Astrocyte (in vitro differentiated cells and primary cell): Measurements from ENCODE around the gene CCDC141. TPM values are rescaled to one million over a fixed set of nuclear protein-coding genes. Genes with fewer than 3 reads are reported as not detected.

ENCODE experiments used
- DNase-seq: peaks from one replicate; pipeline ENCODE4 v3.0.0-alpha.2; 2010; ENCODE audit warnings: low read depth
- FAIRE-seq: peaks from 2 replicates; lab custom pipeline; 2011; peaks lifted over from hg19 to GRCh38; lab: Jason Lieb, UNC
- H2AFZ ChIP-seq: 2 replicates; pipeline ENCODE4 v1.6.0; 2012; ENCODE audit warnings: low read depth, low read length, inconsistent platforms
- H3K27ac ChIP-seq: 2 replicates; pipeline ENCODE4 v1.5.1; 2011; ENCODE audit warnings: low read depth, low read length, inconsistent platforms
- H3K27me3 ChIP-seq: 2 replicates; pipeline ENCODE4 v1.6.0; 2011; ENCODE audit warnings: low read length, inconsistent platforms; ENCODE audit not compliant: insufficient read depth
- H3K36me3 ChIP-seq: 2 replicates; pipeline ENCODE4 v1.5.1; 2011; ENCODE audit warnings: low read length, inconsistent platforms; ENCODE audit not compliant: insufficient read depth
- H3K4me1 ChIP-seq: 2 replicates; pipeline ENCODE4 v1.5.1; 2011; ENCODE audit warnings: low read length, inconsistent platforms; ENCODE audit not compliant: insufficient read depth
- H3K4me2 ChIP-seq: 2 replicates; pipeline ENCODE4 v1.6.0; 2012; ENCODE audit warnings: low read length, inconsistent platforms
- H3K4me3 ChIP-seq: 2 replicates; pipeline ENCODE4 v1.5.1; 2011; ENCODE audit warnings: low read depth, mild to moderate bottlenecking, low read length, inconsistent platforms; ENCODE audit not compliant: insufficient read depth
- H3K79me2 ChIP-seq: 2 replicates; pipeline ENCODE4 v1.6.0; 2012; ENCODE audit warnings: mild to moderate bottlenecking, low read length, inconsistent platforms; ENCODE audit not compliant: insufficient read depth
- H3K9ac ChIP-seq: 2 replicates; pipeline ENCODE4 v1.6.0; 2012; ENCODE audit warnings: mild to moderate bottlenecking, low read length, inconsistent platforms
- H3K9me3 ChIP-seq: 2 replicates; pipeline ENCODE4 v1.5.1; 2012; ENCODE audit warnings: low read depth, mild to moderate bottlenecking, low read length, inconsistent platforms; ENCODE audit not compliant: insufficient read depth
- H4K20me1 ChIP-seq: 2 replicates; pipeline ENCODE4 v1.6.0; 2012; ENCODE audit warnings: low read length, inconsistent platforms; ENCODE audit not compliant: insufficient read depth
- H3K27ac Mint-ChIP-seq: one replicate; pipeline ENCODE4 v1.8.0; 2021; ENCODE audit warnings: mild to moderate bottlenecking, mixed read lengths; ENCODE audit not compliant: unreplicated experiment
- H3K27me3 Mint-ChIP-seq: one replicate; pipeline ENCODE4 v1.8.0; 2021; ENCODE audit warnings: low read depth, mixed read lengths; ENCODE audit not compliant: unreplicated experiment
- H3K36me3 Mint-ChIP-seq: one replicate; pipeline ENCODE4 v1.8.0; 2021; ENCODE audit warnings: low read depth, mixed read lengths; ENCODE audit not compliant: unreplicated experiment
- H3K4me1 Mint-ChIP-seq: one replicate; pipeline ENCODE4 v1.8.0; 2021; ENCODE audit warnings: low read depth, mixed read lengths; ENCODE audit not compliant: unreplicated experiment
- H3K4me3 Mint-ChIP-seq: one replicate; pipeline ENCODE4 v1.8.0; 2021; ENCODE audit warnings: mild to moderate bottlenecking, moderate library complexity, mixed read lengths; ENCODE audit not compliant: unreplicated experiment
- H3K9me3 Mint-ChIP-seq: one replicate; pipeline ENCODE4 v1.8.0; 2021; ENCODE audit warnings: mild to moderate bottlenecking, mixed read lengths; ENCODE audit not compliant: unreplicated experiment
- CTCF ChIP-seq: IDR thresholded peaks from 2 replicates; pipeline ENCODE4 v1.5.1; 2011; ENCODE audit warnings: low read depth, mild to moderate bottlenecking, inconsistent platforms, low read length, moderate library complexity; ENCODE audit not compliant: insufficient read depth
- EZH2 ChIP-seq: IDR thresholded peaks from 2 replicates; pipeline ENCODE4 v1.6.1; 2012; ENCODE audit warnings: mild to moderate bottlenecking, low read length, inconsistent platforms; ENCODE audit not compliant: insufficient read depth
- total RNA-seq: library from RNA; stranded (reverse); gene quantifications from 2 replicates; pipeline ENCODE4 v1.2.1, GENCODE V29; 2021

CCDC141 gene
- total RNA-seq, 1 donor from 2014 or later, result 0.18 TPM

DNA sequence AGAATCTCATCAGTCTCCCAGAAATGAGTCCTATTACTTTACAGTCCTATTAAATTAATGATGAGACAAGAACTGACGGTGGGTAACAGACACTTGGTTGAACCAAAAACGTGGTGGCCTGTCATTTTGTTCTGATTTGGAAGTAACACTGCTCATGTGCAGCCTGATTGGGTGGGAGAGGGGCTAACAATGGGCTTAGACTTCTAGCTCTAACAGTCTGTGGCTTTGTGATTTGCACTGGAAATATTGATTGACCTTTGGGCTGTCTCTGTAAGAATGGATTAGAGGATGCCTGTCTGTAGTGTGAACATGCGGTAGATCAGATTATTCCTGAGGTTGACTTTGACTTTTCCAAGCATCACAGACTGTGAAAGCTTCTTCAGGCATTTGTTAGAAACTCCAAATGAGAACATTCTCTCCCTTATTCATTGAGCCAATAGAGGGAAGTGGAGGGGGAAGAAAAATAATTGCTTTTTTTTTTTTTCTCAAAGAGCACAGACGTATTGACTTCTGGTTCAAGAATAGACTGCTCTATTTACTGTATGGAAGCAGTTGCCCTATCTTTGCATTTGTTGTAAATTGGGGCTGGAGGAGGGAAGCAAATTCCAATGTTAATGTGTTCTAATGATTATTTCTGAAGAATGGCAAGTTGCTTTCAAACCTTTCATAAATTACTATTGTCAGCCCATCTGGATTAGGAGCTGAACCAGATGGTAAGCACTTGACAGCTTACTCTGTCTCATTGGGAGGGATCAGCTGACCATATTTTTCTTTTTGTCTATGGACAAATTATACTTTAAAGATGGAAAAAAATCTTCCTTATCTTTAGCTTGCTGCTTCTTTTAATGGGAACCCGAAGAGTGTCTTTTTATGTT, 156.9 kb downstream of the CCDC141 start:
- no peaks in the 10 kb centered on the region for H4K20me1 ChIP-seq
- Mint-ChIP-seq H3K36me3 (no peaks in the 10 kb centered on the region), H3K27me3 (no peaks in the 10 kb centered on the region), H3K27ac (no peak overlapping the region), H3K9me3 (no peaks in the 10 kb centered on the region), H3K4me1 (peaks cover 2% of the 10 kb centered on the region), H3K4me3 (no peak overlapping the region)
- FAIRE-seq (no peak), DNase-seq (no peak)
- H3K79me2 ChIP-seq, result no peaks in the 10 kb centered on the region
- no peaks in the 10 kb centered on the region for H3K36me3 ChIP-seq
- no peak for TF ChIP-seq CTCF
- no peak for TF ChIP-seq EZH2
- H3K27me3 ChIP-seq, result no peaks in the 10 kb centered on the region
- H3K4me3 ChIP-seq, result no peak overlapping the region
- no peaks in the 10 kb centered on the region for H3K9me3 ChIP-seq
- H3K4me2 ChIP-seq, result no peak overlapping the region
- no peaks in the 10 kb centered on the region for H3K4me1 ChIP-seq
- H3K9ac ChIP-seq, result no peak overlapping the region
- no peak overlapping the region for H3K27ac ChIP-seq
- no peak overlapping the region for H2AFZ ChIP-seq

DNA sequence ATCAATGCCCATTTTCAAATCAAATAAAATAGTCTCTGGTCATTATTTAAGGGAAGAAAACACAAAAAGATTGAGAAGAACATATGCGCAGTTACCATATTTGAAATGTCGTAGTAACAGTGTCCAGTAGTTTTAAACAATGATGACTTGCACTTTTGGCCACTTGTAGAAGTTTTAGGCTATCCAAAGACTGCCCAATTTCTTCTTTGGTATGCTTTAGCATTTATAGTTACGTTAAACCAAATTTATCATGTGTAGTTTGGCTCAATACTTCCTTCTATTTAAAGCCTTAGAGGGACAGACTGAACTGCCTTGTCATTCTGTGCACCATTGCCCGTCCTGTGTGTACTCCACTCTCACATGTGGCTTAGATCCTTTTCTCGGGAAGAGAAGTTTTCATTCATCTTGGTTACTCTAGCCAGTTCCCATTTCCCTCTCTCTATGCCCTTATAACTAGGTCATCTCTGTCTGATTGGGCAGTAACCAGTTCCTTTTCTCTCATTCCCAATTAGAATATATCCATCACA, 157.9 kb downstream of the CCDC141 start:
- no peak overlapping the region for H3K9ac ChIP-seq
- Mint-ChIP-seq H3K4me3 (no peak overlapping the region), H3K27ac (no peak overlapping the region), H3K9me3 (no peaks in the 10 kb centered on the region), H3K27me3 (no peaks in the 10 kb centered on the region), H3K36me3 (no peaks in the 10 kb centered on the region), H3K4me1 (peaks cover 2% of the 10 kb centered on the region)
- no peaks in the 10 kb centered on the region for H3K4me1 ChIP-seq
- no peak overlapping the region for H2AFZ ChIP-seq
- no peak overlapping the region for H3K4me3 ChIP-seq
- FAIRE-seq (no peak), DNase-seq (no peak)
- no peaks in the 10 kb centered on the region for H3K79me2 ChIP-seq
- H3K27me3 ChIP-seq, result no peaks in the 10 kb centered on the region
- no peak overlapping the region for H3K27ac ChIP-seq
- TF ChIP-seq CTCF (no peak), EZH2 (no peak)
- no peaks in the 10 kb centered on the region for H4K20me1 ChIP-seq
- H3K4me2 ChIP-seq, result no peak overlapping the region
- no peaks in the 10 kb centered on the region for H3K36me3 ChIP-seq
- no peaks in the 10 kb centered on the region for H3K9me3 ChIP-seq
